Measurements from ENCODE around the gene CEP41.

DNA sequence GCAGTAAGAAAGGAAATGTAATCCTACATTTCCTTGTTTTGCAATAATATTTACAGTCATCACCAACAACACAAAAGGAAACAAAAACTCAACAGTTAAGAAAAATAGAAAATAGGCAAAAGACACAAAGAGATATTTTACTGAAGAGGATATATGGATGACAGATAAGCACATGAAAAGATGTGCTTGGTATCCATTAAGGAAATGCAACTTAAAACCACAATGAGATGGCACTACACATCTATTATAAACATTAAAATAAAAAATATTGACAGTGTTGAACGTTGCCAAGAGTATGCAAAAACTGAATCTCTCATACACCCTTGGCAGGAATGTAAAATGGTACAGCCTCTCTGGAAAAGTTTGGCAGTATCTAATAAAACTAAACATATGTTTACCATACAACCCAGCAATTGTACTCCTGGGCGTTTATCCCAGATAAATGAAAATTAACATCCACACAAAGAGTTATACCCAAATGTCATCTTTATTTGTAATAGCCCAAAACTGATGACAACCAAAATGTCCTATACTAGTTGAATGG, 5.4 kb downstream of the CEP41 start:
- TF ChIP-seq CTCF (IDR thresholded peaks at IDR 0.05), result no peak
- TF ChIP-seq POLR2A (IDR thresholded peaks at IDR 0.05), result no peak
